OCI-M1 (cell line): ENCODE data around the gene HSPA12B.
A peak's percentile ranks its signal among the peaks of the same experiment; 100 is the strongest.

Experiments used
- DNase-seq: peaks from one replicate; lab custom pipeline; 2025; lab: John Stamatoyannopoulos, UW

The HSPA12B gene

DNA sequence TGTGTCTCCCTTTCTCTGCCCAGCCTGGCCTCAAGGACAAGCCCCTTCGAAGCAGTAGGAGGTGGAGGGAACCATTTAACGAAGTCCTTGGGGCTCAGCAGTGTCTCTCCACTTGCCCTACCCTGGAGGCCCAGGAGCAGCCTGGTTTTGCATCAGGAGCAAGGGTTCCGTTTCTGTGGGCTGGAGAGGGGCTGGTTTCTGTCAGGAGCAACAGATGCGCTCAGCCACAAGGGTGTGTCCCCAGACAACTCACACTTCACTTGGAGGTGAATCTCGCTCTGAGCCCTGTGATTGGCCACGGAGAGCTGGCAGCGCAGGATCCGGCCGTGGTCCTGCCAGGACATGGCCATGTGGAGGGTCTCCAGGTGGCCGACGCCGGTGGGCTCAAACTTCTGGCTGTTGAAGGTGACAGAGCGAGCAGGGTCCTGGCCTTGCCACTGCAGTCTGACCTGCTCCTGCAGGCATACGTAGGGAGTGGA, 27.0 kb upstream of the HSPA12B start:
- no peak for DNase-seq

DNA sequence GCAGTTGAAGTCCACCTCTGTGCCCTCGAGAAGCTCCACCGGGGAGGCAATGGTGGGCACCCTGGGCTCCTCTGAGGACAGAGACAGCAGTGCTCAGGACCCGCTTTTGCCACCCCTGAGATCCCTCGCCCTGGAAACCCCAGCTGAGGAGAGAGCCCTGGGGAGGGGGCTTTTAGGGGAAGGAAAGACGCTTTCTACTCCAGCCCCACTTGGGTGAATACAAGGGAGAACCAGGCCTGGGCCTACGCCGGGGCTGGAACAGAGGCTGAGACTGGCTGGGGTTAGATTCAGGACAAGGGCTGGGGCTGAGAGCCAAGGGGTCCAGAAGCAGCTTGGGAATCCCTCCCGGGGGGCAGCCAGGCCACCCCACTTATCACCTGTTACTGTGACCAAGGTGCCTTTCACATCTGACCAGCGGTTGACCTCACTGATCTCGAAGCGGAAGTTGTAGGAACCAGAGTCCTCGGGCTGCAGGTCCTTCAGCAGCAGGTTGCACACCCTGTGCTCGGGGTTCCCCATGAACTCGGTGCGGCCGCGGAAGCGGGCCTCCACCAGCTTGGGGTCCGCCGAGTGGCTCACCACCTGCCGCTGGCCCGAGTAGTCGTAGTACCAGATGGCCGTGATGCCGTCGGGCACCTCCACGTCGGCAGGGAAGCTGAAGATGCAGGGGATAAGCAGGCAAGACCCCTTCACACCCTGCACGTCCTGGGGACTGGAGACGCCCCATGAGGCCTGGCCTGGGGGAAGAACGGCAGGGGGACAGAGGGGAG, 26.3 kb upstream of the HSPA12B start:
- no peak for DNase-seq

DNA sequence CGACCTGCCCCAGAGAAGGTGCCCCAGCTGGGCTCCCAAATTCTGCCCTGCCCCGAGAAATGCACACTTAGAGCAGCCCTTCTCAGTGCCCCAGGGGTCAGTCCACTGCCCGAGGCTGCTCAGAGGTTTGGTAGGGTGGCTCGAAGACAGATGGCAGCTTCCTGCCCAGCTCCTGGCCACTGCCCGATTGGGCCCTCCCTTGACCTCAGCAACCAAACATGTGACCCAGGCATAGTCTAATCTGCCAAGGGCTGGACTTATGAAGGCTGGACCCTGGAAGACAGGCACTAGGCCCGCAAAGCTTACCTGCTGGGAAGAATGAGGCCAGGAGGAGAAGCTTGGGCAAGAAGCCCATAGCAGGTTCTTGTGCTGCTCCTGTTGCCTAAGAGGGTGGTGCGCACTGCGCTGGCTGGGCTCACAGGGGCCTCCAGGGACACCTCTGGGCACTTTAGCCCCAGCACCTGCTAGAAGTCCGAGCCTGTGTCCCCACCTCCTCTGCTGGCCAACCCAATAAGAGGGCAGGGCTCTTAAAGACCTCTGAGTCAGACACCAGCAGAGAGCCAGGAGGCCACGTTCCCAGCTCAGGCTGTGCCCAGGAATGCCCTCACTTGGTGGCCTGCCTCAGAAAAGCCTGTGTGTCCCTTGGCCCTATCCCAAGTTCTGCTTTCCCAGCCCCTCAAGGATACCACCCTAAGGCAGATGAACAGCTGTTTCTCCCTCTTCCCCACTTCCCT, 25.5 kb upstream of the HSPA12B start:
- DNase-seq = no peak

DNA sequence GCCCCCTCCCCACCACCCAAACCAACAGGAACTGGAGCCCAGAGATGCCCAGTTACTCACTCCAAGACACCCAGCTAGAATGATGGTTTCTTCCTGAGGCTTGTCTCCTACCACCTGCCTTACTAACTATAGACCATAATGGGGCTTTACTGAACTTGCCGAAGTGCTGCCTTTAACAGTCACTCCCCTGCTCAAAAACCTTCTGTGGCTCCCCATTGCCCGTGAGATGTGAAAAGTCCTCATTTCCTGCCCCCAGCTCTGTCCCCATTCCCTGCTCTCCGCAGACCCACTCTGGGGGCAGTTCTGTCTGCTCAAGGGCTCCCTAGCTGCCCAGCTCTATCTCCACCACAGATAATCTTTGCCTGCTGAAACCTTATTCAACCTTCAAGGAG, 25.0 kb upstream of the HSPA12B start:
- no peak for DNase-seq

DNA sequence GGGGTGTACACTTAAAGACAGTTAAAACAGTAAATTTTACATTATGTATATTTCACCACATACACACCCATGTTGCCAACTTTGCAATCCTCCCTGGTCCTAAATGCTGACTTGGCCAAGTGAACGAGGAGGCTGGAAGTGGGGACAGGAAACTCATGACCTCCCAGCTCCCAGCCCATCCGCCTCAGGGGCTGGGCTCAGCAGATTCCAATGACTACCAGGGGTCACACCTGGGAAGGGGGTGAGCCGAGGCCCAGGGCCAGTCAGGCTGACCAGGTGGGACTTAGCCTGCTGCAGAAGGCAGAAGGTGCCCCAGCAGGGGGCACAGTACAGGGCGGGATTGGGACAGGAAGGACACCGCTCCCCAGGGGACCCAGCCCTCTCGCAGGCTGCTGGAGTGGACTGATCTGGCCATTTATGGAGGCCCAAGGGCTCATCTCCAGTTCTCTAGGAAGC, 22.4 kb upstream of the HSPA12B start:
- no peak for DNase-seq

DNA sequence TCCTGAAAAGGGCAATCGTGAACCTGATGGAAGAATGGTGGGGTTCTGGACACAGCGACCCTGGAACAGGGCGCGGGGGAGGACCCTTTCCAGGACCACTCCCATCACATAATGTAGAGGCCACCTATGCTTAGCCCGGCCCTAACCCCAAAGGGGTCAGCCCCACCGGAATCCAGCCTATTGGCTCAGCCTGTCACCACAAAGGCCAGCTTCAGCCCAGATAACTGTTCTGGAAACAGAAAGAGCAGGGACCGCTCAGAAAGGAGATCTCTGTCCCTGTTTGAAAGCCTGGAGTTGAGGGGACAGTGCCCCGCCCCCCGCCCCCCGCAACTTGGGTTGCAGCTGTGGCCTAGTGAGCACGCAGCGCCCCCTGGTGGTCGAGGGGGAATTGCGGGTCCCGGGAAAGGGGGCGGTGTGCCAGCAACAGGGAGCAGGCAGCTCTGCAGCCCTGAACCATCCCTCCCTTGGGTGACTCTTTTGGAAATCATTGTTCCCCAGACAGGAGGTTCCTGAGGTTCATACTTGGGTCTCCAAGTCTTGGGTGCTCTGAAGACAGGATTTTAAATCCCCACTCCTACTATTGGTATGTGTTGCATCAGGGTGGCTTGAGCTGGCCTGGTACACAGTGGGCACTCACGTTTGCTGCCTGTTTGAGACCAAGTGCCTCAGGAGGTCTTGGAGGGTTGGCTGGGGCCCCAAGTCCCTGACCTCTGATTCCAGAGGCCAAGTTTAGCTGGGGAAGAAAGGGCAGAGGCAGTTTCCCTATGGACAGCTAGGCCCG, 21.6 kb upstream of the HSPA12B start:
- DNase-seq = peak; percentile 80

DNA sequence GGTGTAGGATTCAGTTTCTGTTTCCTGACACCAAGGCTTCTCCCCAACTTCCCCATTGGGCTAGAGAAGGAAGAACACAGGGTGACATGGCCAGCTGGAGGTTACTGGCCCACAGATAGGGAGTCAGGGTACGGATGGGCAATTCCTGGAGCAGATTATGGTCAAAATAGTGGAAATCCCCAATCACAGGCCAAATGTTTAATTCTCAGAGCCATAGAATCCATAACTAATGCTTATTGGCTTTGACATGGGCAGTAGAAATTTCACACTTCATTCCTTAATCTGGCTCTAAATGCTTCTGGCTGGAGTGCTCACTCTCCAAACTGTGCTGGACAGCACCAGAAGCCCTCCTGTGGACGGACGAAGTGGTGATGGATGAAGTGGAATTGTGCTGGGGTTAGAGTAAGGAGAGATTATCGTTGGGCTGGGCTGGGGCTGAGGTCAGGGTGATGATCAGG, 21.0 kb upstream of the HSPA12B start:
- DNase-seq = no peak

DNA sequence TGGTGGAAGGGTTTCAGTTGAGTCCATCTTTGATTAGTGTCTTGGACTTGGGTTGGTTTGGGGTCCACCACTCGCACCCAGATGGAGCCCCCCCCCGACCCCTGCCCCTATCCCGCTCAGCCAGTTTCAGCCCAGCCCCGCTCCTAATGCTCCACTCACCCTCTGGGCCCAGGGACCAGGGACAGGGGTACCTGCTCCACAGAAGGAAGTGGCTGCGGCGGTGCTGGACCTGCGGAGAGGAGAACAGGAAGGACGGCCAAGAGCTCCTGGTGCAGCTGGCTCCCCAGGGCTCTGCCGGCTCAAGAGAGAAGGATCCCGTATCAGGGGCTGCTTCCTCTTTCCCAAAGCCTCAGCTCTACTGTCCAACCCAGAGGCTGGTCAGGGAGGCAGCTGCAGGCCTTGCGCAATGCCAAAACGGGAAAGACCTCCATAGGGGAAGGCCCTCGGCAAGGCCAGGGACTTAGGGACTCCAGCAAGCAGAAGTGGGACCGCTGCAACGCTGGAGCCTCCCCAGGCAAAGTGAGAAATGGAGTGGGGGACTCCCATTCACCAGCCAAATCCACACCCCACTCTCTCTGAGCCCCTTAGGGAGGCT, 20.1 kb upstream of the HSPA12B start, which contains the start of gene SIGLEC1:
TSS of gene SIGLEC1 (minus strand) at position 322 of the 595 bp plus-strand sequence. CDS start 5,472 bp downstream, outside the sequence.
- DNase-seq = peak; percentile 46

DNA sequence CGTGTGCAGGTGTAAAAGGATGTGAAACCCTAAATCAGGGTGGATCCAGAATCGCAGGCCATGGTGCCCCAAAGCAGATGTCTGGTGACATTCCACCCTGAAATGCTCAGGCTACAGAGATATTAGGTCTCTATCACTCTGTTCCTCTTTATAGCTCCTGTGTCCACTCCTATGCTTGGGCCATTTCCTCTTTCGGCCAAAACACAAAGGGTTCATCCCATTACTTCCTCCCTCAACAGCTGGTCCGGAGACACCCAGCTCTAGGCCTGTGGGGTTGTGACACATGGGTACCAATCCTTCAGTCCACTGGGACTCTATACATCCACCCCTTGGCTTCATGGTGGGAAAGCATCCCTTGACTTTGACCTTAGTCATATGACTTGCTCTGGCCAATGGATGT, 18.4 kb upstream of the HSPA12B start:
- DNase-seq = peak; percentile 23

DNA sequence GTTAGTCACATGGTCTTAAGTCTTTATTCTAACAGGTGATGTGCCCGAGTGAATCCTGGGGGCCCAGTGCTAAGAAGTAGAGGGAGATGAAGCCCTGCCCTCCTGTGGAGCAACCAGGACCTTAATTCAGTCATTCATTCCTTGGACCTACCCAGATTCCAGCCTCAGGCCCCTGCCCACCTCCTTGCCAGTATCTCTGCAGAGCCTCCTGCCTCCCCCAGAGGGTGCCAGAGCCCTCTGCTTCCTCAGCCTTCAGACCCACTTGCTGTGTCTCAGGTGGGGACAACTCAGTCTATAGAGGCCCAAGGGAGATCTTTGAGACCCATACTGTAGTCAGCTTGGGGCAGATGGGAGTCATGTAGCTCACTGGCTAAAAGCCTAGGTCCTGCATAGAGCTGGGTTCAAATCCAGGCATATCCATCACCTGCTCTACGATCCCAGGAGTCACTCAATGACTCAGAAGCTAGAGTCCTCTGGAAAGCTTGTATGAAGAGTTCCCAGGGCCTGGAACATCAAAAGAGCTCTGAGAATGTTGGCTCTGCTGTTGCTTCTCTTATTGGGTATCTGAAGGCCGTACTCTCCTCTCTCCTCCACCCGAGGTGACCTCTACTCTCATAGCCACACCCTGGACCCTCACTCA, 16.2 kb upstream of the HSPA12B start:
- DNase-seq = peak; percentile 64

DNA sequence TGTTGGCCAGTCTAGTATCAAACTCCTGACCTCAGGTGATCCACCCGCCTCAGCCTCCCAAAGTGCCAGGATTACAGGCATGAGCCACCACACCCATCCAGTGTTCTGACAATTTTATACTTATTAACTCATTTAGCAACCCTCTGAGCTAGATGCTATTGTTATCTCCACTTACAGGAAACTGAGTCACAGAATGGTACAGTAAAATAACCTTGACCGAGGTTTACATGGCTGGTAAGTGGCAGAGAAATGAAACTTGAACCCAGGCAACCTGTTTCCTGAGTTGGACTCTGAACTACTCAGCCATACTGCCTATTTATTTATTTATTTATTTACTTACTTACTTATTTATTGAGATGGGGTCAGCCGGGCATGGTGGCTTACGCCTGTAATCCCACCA, 13.4 kb upstream of the HSPA12B start:
- DNase-seq = no peak

DNA sequence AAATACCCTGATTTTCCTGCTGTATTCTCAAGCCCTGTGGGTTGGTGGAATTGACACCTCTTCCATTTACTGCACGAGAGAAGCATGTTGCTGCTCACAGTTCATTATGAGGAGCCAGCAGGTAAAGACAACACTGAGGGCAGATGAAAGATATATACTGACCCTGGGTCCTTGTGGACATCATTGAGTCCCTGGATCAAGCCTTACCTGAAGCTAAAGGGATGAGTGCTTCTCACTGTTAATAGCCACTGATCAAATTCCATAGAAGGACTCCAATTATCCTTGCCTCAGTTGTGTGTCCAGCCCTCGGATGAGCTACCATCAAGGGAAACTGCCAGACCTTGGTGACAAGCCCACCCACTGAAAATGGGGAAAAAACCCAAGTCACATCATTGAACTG, 12.4 kb upstream of the HSPA12B start:
- no peak for DNase-seq

DNA sequence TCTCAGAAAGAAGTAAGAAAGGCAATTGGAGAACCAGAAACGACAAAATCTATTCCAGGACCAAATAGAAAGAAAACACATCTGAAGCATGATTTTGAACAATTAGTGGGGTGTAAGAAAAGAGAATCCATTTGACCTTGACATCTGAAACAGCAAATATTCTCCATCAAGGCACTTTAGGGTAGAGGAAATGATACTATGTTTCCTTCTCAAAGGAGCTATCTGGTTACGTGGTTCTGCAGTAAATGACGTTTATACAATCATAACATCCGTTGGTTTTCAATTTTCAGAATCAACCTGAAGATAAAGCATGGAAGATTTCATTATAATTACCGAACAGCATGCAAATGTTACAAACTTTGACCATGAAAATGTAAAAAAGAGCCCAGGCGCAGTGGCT, 11.9 kb upstream of the HSPA12B start:
- DNase-seq = no peak

DNA sequence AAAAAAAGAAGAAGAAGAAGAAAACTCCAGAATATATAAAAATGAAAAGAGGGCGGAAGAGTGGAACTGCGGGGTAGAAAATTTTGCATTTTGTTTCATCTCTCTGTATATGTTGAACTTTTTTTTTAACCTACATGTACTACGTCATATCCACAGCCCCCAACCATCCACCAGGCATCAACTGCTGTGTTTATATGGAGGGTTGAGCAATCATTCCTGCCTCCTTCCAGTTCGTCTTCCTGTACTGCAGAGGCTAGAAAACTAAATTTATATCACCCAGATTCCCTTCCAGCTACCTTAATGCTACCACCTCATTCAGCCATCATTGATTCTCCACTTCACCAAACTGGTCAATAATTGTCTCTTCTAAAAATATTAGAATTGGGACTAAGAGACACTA, 10.6 kb upstream of the HSPA12B start:
- DNase-seq = no peak

DNA sequence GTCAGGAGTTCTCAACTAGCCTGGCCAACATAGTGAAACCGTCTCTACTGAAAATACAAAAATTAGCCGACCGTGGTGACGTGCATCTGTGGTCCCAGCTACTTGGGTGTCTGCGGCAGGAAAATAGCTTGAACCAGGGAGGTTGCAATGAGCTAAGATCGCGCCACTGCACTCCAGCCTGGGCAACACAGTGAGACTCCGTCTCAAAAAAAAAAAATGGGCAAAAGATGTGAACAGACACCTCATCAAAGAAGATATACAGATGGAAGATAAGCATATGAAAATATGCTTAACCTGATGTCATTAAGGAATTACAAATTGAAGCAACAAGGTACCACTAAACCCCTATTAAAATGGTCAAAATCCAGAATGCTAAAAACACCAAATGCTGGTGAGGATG, 9.2 kb upstream of the HSPA12B start:
- no peak for DNase-seq

DNA sequence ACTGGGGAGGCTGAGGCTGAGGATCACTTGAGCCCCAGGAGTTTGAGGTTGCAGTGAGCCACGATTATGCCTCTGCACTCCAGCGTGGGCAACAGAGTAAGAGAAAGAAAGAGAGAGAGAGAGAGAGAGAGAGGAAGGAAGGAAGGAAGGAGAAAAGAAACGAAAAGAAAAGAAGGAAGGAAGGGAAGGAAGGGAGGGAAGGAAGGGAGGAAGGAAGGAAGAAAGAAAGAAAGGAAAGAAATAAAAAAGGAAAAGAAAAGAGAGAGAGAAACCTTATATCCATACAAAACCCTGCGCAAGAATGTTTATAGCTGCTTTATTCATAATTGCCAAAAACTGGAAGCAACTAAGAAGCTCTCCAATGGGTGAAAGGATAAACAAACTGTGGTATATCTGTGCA, 8.1 kb upstream of the HSPA12B start:
- DNase-seq = no peak

DNA sequence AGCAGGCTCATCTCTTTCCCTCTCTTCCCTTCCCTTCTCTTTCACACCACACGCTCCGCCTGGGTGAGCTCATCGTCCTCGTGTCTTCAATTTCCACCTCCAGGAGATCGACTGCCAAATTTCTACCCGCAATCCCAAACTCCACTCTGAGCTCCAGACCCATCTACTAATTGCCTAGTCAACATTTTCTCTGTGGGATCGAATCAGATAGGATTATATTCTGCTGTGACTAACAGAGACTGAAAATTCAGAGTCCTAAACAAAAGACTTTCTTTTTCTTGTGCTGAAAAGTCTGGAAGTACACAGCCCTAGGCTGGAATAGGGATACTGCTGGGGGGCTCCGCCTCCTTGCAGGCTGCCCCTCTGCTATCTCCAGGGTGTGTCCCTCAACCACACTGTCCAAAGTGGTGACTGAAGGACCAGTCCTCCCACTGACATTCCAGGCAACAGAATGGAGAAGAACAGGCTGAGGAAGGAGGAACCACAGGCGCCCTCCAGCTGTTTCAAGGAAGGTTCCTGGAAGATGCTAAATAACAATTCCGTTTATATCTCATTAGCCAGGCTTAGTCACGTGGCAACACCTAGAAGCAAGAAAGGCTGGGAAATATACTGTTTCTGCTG, 5.0 kb upstream of the HSPA12B start:
- no peak for DNase-seq

DNA sequence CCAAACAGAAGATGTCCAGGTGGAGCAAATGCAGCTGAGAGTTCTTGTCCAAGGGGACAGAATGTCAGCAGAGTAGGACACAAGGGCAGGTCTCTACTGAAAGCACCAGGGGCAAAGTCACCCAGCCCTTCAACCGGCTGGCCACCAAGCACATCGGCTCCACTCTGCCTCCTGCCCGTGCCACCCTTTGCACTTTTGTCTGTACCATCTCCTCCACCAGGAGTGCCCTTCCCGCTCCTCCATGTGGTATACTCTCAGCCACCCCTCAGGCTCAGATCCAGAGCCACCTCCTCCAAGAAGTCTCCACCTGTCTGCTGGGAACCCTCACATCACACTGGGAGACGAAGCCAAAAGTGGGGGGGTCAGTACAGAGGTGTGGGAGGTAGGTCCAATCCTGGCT, 4.1 kb upstream of the HSPA12B start:
- no peak for DNase-seq

DNA sequence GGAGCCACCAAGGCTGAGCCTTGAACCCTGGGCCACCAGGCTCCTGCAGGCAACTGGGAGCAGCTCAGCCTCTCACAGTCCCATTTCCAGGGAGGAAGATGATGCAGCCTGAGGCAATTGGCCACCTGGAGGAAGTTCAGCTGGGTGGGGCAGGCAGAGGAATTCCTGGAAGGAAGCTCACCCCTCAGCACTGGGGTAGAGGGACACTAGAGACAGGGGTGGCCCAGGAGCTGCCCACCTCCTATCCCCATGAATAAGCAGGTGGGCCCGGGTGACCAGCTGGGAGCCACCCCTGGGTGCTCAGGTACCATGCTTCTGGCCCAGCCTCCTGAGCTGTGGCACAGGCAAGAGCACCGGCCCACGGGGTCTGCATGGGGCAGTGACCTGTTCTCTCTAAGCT, 3.6 kb upstream of the HSPA12B start:
- DNase-seq = no peak

DNA sequence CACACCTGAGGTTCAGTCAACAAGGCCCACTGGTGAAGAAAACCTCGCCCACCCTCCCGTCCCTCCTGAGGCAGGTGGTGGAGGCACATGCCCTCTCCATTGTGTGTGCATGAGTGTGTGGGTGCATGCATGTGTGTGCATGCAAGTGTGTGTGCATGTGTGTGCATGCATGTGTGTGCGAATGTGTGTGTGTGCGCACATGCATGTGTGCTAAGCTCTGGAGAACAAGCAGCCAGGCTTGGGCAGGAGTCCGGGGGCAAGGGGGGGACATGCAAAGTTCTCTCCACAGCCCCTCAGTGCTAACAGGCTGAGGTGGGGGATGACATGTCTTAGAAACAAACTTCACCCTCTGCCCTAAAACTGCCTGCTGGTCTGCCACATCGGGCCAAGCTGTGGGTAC, 3.1 kb upstream of the HSPA12B start:
- no peak for DNase-seq
